HEK293T (cell line): ENCODE measurements around the gene C1orf115.

Experiments
- CTBP1 ChIP-seq: fragments of 450-650 bp; IDR thresholded peaks from 2 replicates; pipeline ENCODE4 v1.6.1; 2016; ENCODE audit warnings: borderline replicate concordance
- ELF4 ChIP-seq: fragments of 450-650 bp; IDR thresholded peaks from 2 replicates; pipeline ENCODE4 v1.6.1; 2017; ENCODE audit warnings: antibody characterized with exemption
- FOXA1 ChIP-seq: fragments of 450-650 bp; IDR thresholded peaks from 2 replicates; pipeline ENCODE4 v1.6.1; 2016; ENCODE audit warnings: mild to moderate bottlenecking
- FOXK2 ChIP-seq: fragments of 450-650 bp; IDR thresholded peaks from 2 replicates; pipeline ENCODE4 v1.6.1; 2016; ENCODE audit warnings: mild to moderate bottlenecking
- SP1 ChIP-seq: fragments of 450-650 bp; IDR thresholded peaks from 2 replicates; pipeline ENCODE4 v1.6.1; 2017
- SUZ12 ChIP-seq: fragments of 450-650 bp; IDR thresholded peaks from 2 replicates; pipeline ENCODE4 v1.6.1; 2016; ENCODE audit warnings: mild to moderate bottlenecking
- TARDBP ChIP-seq: fragments of 450-650 bp; IDR thresholded peaks from 2 replicates; pipeline ENCODE4 v1.6.1; 2016
- ZNF384 ChIP-seq: fragments of 450-650 bp; IDR thresholded peaks from 2 replicates; pipeline ENCODE4 v1.6.1; 2016
- TF ChIP-seq, protein P1 (sequence below): fragments of 450-650 bp; IDR thresholded peaks from 2 replicates; pipeline ENCODE4 v1.6.1; 2016

DNA sequence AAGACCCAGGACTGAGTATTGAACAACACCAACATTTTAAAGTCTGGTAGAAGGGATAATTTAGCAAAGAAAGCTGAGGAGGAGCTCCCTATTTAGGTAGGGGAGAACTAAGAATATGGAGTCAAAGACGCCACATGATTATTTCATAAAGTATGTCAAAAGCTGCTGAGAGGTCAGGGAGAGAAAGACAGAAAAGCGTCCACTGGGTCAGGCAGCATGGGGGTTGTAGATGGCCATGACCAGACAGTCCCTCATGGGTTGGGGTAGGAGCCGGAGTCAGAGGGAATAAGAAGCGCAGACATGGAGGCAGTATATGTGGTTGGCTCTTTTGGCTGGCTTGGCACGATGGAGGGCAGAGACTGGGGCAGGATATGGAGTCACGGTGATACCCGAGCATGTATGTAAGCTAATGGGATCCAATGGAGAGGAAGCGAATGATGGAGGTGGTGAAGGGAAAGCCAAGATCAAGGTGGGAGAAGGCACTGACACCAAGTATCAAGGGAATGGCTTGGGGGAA lies 4.8 kb downstream of the C1orf115 start:
- TF ChIP-seq TARDBP (no peak), ELF4 (no peak), FOXK2 (no peak), SP1 (no peak), SUZ12 (no peak), FOXA1 (no peak), CTBP1 (no peak), ZNF384 (no peak)
- TF ChIP-seq, protein P1, sequence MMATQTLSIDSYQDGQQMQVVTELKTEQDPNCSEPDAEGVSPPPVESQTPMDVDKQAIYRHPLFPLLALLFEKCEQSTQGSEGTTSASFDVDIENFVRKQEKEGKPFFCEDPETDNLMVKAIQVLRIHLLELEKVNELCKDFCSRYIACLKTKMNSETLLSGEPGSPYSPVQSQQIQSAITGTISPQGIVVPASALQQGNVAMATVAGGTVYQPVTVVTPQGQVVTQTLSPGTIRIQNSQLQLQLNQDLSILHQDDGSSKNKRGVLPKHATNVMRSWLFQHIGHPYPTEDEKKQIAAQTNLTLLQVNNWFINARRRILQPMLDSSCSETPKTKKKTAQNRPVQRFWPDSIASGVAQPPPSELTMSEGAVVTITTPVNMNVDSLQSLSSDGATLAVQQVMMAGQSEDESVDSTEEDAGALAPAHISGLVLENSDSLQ = no peak
